SK-N-SH (cell line): ENCODE measurements around the gene CPN2. TPM values are rescaled to one million over a fixed set of nuclear protein-coding genes. Genes with fewer than 3 reads are reported as not detected.

Source experiments
- CTCF ChIA-PET: fragments of 300-600, 350-600 bp; formaldehyde crosslinking; extraction: SDS; loops from one replicate; lab custom pipeline; 2021; lab: Yijun Ruan, JAX
- POLR2A ChIA-PET: fragments of 350-600 bp; sonication (Branson Sonifier 250); formaldehyde crosslinking; extraction: SDS; loops from one replicate; lab custom pipeline; 2020; ENCODE audit warnings: antibody characterized with exemption, inconsistent platforms; lab: Yijun Ruan, JAX
- DNase-seq: peaks from one replicate; pipeline ENCODE4 v3.0.0; 2012
- H2AFZ ChIP-seq: fragments of 200-600 bp; sonication (generic); 2 replicates; pipeline ENCODE4 v1.8.1; 2016; ENCODE audit warnings: antibody characterized with exemption, mild to moderate bottlenecking, low read depth
- H3F3A ChIP-seq: fragments of 200-600 bp; sonication (generic); replicated peaks from 2 replicates; pipeline ENCODE3; 2016; ENCODE audit warnings: antibody characterized with exemption, mild to moderate bottlenecking; ENCODE audit not compliant: insufficient read depth
- H3K27ac ChIP-seq, 2 experiments: fragments of 200-500 bp in 1 of 2; fragments of 200-600 bp in 1 of 2; sonication (Bioruptor generic) in 1 of 2; sonication (generic), shearing (Covaris generic) in 1 of 2; 2 replicates each; pipeline versions ENCODE4 v1.5.1 to v1.6.1; 2014 to 2016; ENCODE audit warnings: low read depth in 2 of 2, inconsistent platforms in 1 of 2, low read length in 1 of 2, mild to moderate bottlenecking in 1 of 2, mixed read lengths in 1 of 2
- H3K27me3 ChIP-seq: fragments of 200-600 bp; sonication (generic), shearing (Covaris generic); 2 replicates; pipeline ENCODE4 v1.6.1; 2016; ENCODE audit warnings: mixed run types; ENCODE audit not compliant: insufficient read depth
- H3K36me3 ChIP-seq, 2 experiments: fragments of 200-500 bp in 1 of 2; fragments of 200-600 bp in 1 of 2; sonication (Bioruptor generic) in 1 of 2; sonication (generic) in 1 of 2; replicated peaks in 1 of 2; 2 replicates each; pipeline versions ENCODE3 to v1.5.1; 2014 to 2016; ENCODE audit warnings: low read length in 1 of 2, mild to moderate bottlenecking in 1 of 2; ENCODE audit not compliant: insufficient read depth in 2 of 2, control insufficient read depth in 1 of 2
- H3K4me1 ChIP-seq, 2 experiments: fragments of 200-500 bp in 1 of 2; fragments of 200-600 bp in 1 of 2; sonication (Bioruptor generic) in 1 of 2; sonication (generic), shearing (Covaris generic) in 1 of 2; 2 replicates each; pipeline versions ENCODE4 v1.5.1 to v1.6.1; 2014 to 2016; ENCODE audit warnings: low read depth in 1 of 2, low read length in 1 of 2, mixed run types in 1 of 2; ENCODE audit not compliant: insufficient read depth in 2 of 2, control insufficient read depth in 1 of 2
- H3K4me2 ChIP-seq: fragments of 200-600 bp; sonication (generic), shearing (Covaris generic); 2 replicates; pipeline ENCODE4 v1.6.1; 2017; ENCODE audit warnings: mixed run types
- H3K4me3 ChIP-seq, 2 experiments: fragments of 200-500 bp in 1 of 2; fragments of 200-600 bp in 1 of 2; sonication (Bioruptor generic) in 1 of 2; sonication (generic), shearing (Covaris generic) in 1 of 2; 2 replicates each; pipeline versions ENCODE4 v1.5.1 to v1.8.1; 2014 to 2016; ENCODE audit warnings: low read depth in 2 of 2, inconsistent platforms in 1 of 2, low read length in 1 of 2, mild to moderate bottlenecking in 1 of 2, mixed read lengths in 1 of 2, moderate library complexity in 1 of 2
- H3K79me2 ChIP-seq: fragments of 200-600 bp; sonication (generic); 2 replicates; pipeline ENCODE4 v1.8.1; 2017; ENCODE audit warnings: mild to moderate bottlenecking; ENCODE audit not compliant: insufficient read depth
- H3K9ac ChIP-seq: fragments of 200-600 bp; sonication (generic); 2 replicates; pipeline ENCODE4 v1.6.1; 2017; ENCODE audit warnings: mixed run types
- H3K9me2 ChIP-seq: fragments of 200-600 bp; sonication (generic); 2 replicates; pipeline ENCODE4 v1.6.1; 2017; ENCODE audit warnings: mixed run types
- H3K9me3 ChIP-seq: fragments of 200-600 bp; sonication (generic); 2 replicates; pipeline ENCODE4 v1.6.1; 2017; ENCODE audit warnings: mixed run types, mild to moderate bottlenecking, moderate library complexity
- H4K20me1 ChIP-seq: fragments of 200-600 bp; sonication (generic); 2 replicates; pipeline ENCODE4 v1.6.1; 2017; ENCODE audit warnings: mild to moderate bottlenecking, mixed run types; ENCODE audit not compliant: insufficient read depth
- EP300 ChIP-seq, 2 experiments: IDR thresholded peaks; 2 replicates each; pipeline versions ENCODE4 v1.4.0 to v1.6.1; 2012; ENCODE audit warnings: borderline replicate concordance in 1 of 2, low read depth in 1 of 2, low read length in 1 of 2
- EZH2phosphoT487 ChIP-seq: fragments of 200-600 bp; sonication (generic); IDR thresholded peaks from 2 replicates; pipeline ENCODE4 v1.6.1; 2017; ENCODE audit warnings: low read depth, mixed run types, mild to moderate bottlenecking, antibody characterized with exemption, moderate library complexity, borderline replicate concordance
- FOSL2 ChIP-seq: IDR thresholded peaks from 2 replicates; pipeline ENCODE4 v1.4.0; 2012; ENCODE audit warnings: low read depth, mild to moderate bottlenecking, moderate library complexity, borderline replicate concordance
- MXI1 ChIP-seq: IDR thresholded peaks from 2 replicates; pipeline ENCODE4 v1.6.1; 2012; ENCODE audit warnings: mild to moderate bottlenecking, low read depth, low read length, improper control_type of control experiment
- NFIC ChIP-seq: IDR thresholded peaks from 2 replicates; pipeline ENCODE4 v1.4.0; 2012; ENCODE audit warnings: borderline replicate concordance
- POLR2AphosphoS5 ChIP-seq: IDR thresholded peaks from 2 replicates; pipeline ENCODE4 v1.6.1; 2012; ENCODE audit warnings: low read depth, low read length
- RAD21 ChIP-seq: IDR thresholded peaks from 2 replicates; pipeline ENCODE4 v1.6.1; 2012; ENCODE audit warnings: mild to moderate bottlenecking, low read length
- SIN3A ChIP-seq: IDR thresholded peaks from 2 replicates; pipeline ENCODE4 v1.6.1; 2012; ENCODE audit warnings: low read depth, mild to moderate bottlenecking, low read length, moderate library complexity, borderline replicate concordance
- TAF1 ChIP-seq: IDR thresholded peaks from 2 replicates; pipeline ENCODE4 v1.6.1; 2012; ENCODE audit warnings: low read depth, mild to moderate bottlenecking, low read length, moderate library complexity, borderline replicate concordance
- TCF12 ChIP-seq: IDR thresholded peaks from 2 replicates; pipeline ENCODE4 v1.4.0; 2012
- YY1 ChIP-seq: IDR thresholded peaks from 2 replicates; pipeline ENCODE4 v1.4.0; 2012; ENCODE audit warnings: low read depth, mild to moderate bottlenecking
- WGBS: methylation state at CpG from one replicate; pipeline ENCODE4 v1.1.6; 2017; ENCODE audit warnings: low lambda C conversion rate; 5-methylcytosine and 5-hydroxymethylcytosine counted together
- polyA plus RNA-seq, 3 experiments: library from polyadenylated mRNA; depleted of rRNA; stranded (reverse); fragments of >200 nt; gene quantifications; 2 replicates each; pipeline ENCODE4 v1.2.3, GENCODE V29; 2012
- TF ChIP-seq, protein P1 (sequence below): fragments of 150-350 bp; IDR thresholded peaks from 2 replicates; pipeline ENCODE4 v1.6.1; 2017; ENCODE audit warnings: antibody characterized with exemption, low read length, low read depth, borderline replicate concordance
- TF ChIP-seq, protein P2 (sequence below): fragments of 200-600 bp; sonication (generic); IDR thresholded peaks from 2 replicates; pipeline ENCODE4 v1.6.1; 2017; ENCODE audit warnings: antibody characterized with exemption, mild to moderate bottlenecking, moderate library complexity
- TF ChIP-seq, protein P3 (sequence below): IDR thresholded peaks from 2 replicates; pipeline ENCODE4 v1.4.0; 2012; ENCODE audit warnings: low read depth, borderline replicate concordance
- TF ChIP-seq, protein P4 (sequence below): IDR thresholded peaks from 2 replicates; pipeline ENCODE4 v1.4.0; 2012; ENCODE audit warnings: low read depth, borderline replicate concordance
- TF ChIP-seq, protein P5 (sequence below): IDR thresholded peaks from 2 replicates; pipeline ENCODE4 v1.6.1; 2012; ENCODE audit warnings: mild to moderate bottlenecking, low read depth, low read length, moderate library complexity

Gene CPN2
- polyA plus RNA-seq, 1 of the 3 experiments (the other 2 are of a cell fraction): not detected

DNA sequence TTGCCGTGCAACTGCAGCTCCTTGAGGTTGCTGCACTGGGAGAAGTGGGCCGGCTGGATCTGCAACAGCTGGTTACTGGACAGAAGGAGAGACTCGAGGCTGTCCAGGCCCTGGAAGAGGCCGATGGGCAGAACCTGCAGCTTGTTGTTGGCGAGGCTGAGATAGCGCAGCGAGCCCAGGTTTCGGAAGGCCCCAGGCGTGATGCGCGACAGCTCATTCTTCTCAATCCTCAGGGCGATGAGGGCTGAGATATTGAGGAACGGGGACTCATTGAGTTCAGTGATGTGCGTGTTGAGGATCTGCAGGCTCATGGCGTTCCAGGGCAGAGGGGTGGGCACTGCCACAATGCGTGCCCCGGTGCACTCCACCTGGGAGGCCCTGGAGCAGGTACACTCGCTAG lies 9.4 kb upstream of the CPN2 start:
- H3K27me3 ChIP-seq: peaks cover 16% of the 10 kb centered on the region; the same call in 1 of the 2 replicates
- no peak overlapping the region for H3K9ac ChIP-seq
- no peak overlapping the region for H2AFZ ChIP-seq
- TF ChIP-seq, protein P1, sequence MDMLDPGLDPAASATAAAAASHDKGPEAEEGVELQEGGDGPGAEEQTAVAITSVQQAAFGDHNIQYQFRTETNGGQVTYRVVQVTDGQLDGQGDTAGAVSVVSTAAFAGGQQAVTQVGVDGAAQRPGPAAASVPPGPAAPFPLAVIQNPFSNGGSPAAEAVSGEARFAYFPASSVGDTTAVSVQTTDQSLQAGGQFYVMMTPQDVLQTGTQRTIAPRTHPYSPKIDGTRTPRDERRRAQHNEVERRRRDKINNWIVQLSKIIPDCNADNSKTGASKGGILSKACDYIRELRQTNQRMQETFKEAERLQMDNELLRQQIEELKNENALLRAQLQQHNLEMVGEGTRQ: no peak
- no peak for TF ChIP-seq TAF1
- TF ChIP-seq, all 33 proteins: peak for 0
- Histone ChIP-seq H3K4me1 (peaks cover 11 to 18% of the 10 kb centered on the region in 2 experiments; a peak in 3 of 4 replicates), H3F3A (no peaks in the 10 kb centered on the region), H4K20me1 (no peaks in the 10 kb centered on the region), H3K4me2 (no peak overlapping the region), H3K79me2 (no peaks in the 10 kb centered on the region), H3K36me3 (no peaks in the 10 kb centered on the region), H3K9me3 (no peaks in the 10 kb centered on the region), H3K4me3 (no peak overlapping the region), H3K9me2 (no peaks in the 10 kb centered on the region), H3K27ac (no peak overlapping the region)
- 86% methylated on average over 17 of the region's 18 CpGs for WGBS
- ChIA-PET CTCF (interaction anchor here (0.7 to 2.7 kb wide), 4 partner anchors 8 to 27 kb away, joined by 4 to 17 read pairs (median 8); no protein-coding TSS in a partner anchor), POLR2A (no interaction called here)
- DNase-seq: no peak

DNA sequence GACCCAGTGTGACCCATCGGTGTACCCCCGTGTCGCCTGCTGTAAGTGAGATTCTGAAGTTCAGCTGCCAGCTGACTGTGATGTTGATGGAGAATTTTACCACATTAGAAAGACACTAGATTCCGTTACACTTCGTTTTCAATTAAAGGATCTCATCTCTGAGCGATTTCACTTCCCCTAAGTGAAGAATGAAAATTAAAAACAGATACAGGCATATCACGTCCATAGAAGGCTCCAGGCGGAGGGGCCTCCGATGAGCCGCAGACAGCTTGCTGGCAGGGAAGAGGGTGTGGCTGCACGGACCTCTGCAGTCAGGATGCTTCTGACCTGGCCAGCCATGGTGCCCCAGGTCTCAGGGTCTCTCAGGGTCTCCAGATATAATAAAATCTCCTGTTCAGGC lies 6.6 kb upstream of the CPN2 start:
- TF ChIP-seq SIN3A: no peak
- TF ChIP-seq, protein P2, sequence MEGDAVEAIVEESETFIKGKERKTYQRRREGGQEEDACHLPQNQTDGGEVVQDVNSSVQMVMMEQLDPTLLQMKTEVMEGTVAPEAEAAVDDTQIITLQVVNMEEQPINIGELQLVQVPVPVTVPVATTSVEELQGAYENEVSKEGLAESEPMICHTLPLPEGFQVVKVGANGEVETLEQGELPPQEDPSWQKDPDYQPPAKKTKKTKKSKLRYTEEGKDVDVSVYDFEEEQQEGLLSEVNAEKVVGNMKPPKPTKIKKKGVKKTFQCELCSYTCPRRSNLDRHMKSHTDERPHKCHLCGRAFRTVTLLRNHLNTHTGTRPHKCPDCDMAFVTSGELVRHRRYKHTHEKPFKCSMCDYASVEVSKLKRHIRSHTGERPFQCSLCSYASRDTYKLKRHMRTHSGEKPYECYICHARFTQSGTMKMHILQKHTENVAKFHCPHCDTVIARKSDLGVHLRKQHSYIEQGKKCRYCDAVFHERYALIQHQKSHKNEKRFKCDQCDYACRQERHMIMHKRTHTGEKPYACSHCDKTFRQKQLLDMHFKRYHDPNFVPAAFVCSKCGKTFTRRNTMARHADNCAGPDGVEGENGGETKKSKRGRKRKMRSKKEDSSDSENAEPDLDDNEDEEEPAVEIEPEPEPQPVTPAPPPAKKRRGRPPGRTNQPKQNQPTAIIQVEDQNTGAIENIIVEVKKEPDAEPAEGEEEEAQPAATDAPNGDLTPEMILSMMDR: no peak
- TF ChIP-seq FOSL2: no peak
- TF ChIP-seq POLR2AphosphoS5: no peak
- TF ChIP-seq RAD21: no peak
- TF ChIP-seq MXI1: no peak
- TF ChIP-seq, protein P3, sequence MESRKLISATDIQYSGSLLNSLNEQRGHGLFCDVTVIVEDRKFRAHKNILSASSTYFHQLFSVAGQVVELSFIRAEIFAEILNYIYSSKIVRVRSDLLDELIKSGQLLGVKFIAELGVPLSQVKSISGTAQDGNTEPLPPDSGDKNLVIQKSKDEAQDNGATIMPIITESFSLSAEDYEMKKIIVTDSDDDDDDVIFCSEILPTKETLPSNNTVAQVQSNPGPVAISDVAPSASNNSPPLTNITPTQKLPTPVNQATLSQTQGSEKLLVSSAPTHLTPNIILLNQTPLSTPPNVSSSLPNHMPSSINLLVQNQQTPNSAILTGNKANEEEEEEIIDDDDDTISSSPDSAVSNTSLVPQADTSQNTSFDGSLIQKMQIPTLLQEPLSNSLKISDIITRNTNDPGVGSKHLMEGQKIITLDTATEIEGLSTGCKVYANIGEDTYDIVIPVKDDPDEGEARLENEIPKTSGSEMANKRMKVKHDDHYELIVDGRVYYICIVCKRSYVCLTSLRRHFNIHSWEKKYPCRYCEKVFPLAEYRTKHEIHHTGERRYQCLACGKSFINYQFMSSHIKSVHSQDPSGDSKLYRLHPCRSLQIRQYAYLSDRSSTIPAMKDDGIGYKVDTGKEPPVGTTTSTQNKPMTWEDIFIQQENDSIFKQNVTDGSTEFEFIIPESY: no peak
- no peak for TF ChIP-seq TCF12
- TF ChIP-seq, protein P4, sequence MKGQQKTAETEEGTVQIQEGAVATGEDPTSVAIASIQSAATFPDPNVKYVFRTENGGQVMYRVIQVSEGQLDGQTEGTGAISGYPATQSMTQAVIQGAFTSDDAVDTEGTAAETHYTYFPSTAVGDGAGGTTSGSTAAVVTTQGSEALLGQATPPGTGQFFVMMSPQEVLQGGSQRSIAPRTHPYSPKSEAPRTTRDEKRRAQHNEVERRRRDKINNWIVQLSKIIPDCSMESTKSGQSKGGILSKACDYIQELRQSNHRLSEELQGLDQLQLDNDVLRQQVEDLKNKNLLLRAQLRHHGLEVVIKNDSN: no peak
- no peak for TF ChIP-seq YY1
- TF ChIP-seq TAF1: no peak
- no peak for TF ChIP-seq NFIC
- TF ChIP-seq, protein P5, sequence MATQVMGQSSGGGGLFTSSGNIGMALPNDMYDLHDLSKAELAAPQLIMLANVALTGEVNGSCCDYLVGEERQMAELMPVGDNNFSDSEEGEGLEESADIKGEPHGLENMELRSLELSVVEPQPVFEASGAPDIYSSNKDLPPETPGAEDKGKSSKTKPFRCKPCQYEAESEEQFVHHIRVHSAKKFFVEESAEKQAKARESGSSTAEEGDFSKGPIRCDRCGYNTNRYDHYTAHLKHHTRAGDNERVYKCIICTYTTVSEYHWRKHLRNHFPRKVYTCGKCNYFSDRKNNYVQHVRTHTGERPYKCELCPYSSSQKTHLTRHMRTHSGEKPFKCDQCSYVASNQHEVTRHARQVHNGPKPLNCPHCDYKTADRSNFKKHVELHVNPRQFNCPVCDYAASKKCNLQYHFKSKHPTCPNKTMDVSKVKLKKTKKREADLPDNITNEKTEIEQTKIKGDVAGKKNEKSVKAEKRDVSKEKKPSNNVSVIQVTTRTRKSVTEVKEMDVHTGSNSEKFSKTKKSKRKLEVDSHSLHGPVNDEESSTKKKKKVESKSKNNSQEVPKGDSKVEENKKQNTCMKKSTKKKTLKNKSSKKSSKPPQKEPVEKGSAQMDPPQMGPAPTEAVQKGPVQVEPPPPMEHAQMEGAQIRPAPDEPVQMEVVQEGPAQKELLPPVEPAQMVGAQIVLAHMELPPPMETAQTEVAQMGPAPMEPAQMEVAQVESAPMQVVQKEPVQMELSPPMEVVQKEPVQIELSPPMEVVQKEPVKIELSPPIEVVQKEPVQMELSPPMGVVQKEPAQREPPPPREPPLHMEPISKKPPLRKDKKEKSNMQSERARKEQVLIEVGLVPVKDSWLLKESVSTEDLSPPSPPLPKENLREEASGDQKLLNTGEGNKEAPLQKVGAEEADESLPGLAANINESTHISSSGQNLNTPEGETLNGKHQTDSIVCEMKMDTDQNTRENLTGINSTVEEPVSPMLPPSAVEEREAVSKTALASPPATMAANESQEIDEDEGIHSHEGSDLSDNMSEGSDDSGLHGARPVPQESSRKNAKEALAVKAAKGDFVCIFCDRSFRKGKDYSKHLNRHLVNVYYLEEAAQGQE: no peak
- no peak for TF ChIP-seq EP300 (IDR thresholded peaks at IDR 0.05; ENCODE audit: borderline replicate concordance in 1 of 2, low read depth in 1 of 2, low read length in 1 of 2)
- no peak for TF ChIP-seq EZH2phosphoT487
- TF ChIP-seq, all 33 proteins: peak for 0
- Histone ChIP-seq H3K27me3 (peaks cover 16% of the 10 kb centered on the region; the same call in 1 of the 2 replicates), H3K9me2 (no peaks in the 10 kb centered on the region), H3K9me3 (no peaks in the 10 kb centered on the region), H3K9ac (no peak overlapping the region), H3K4me1 (no peaks in the 10 kb centered on the region; a peak in 1 of 4 replicates), H3K27ac (no peak overlapping the region), H4K20me1 (no peaks in the 10 kb centered on the region), H3K79me2 (no peaks in the 10 kb centered on the region), H3K4me3 (no peak overlapping the region), H2AFZ (no peak overlapping the region), H3K36me3 (no peaks in the 10 kb centered on the region), H3F3A (no peaks in the 10 kb centered on the region), H3K4me2 (no peak overlapping the region)
- ChIA-PET POLR2A (no interaction called here), CTCF (interaction anchor here (5.5 kb wide), 1 partner anchor 13 kb away, joined by 39 read pairs; no protein-coding TSS in a partner anchor)
- WGBS: 66% methylated on average over 6 of the region's 11 CpGs
- no peak for DNase-seq
